Osteocyte (in vitro differentiated cells): Measurements from ENCODE around the gene G3BP2. TPM values are rescaled to one million over a fixed set of nuclear protein-coding genes. Genes with fewer than 3 reads are reported as not detected.
"Not testable (repeated sequence)": the region's sequence is repeated elsewhere in the genome, so short reads cannot be mapped to it uniquely, and the experiment has no call there.

Experiments used
- DNase-seq: peaks from one replicate; pipeline ENCODE4 v3.0.0; 2021; ENCODE audit warnings: mixed read lengths; ENCODE audit not compliant: unreplicated experiment; ENCODE audit errors: extremely low spot score
- H3K27ac Mint-ChIP-seq: one replicate; pipeline ENCODE4 v1.8.0; 2021; ENCODE audit warnings: mild to moderate bottlenecking, mixed read lengths; ENCODE audit not compliant: unreplicated experiment
- H3K27me3 Mint-ChIP-seq: one replicate; pipeline ENCODE4 v1.8.0; 2021; ENCODE audit warnings: mixed read lengths; ENCODE audit not compliant: unreplicated experiment
- H3K36me3 Mint-ChIP-seq: one replicate; pipeline ENCODE4 v1.8.0; 2021; ENCODE audit warnings: mixed read lengths; ENCODE audit not compliant: unreplicated experiment
- H3K4me1 Mint-ChIP-seq: one replicate; pipeline ENCODE4 v1.8.0; 2021; ENCODE audit warnings: mixed read lengths; ENCODE audit not compliant: unreplicated experiment
- H3K4me3 Mint-ChIP-seq: one replicate; pipeline ENCODE4 v1.8.0; 2021; ENCODE audit warnings: mild to moderate bottlenecking, moderate library complexity, mixed read lengths; ENCODE audit not compliant: unreplicated experiment
- H3K9me3 Mint-ChIP-seq: one replicate; pipeline ENCODE4 v1.8.0; 2021; ENCODE audit warnings: mixed read lengths; ENCODE audit not compliant: unreplicated experiment
- total RNA-seq: library from RNA; stranded (reverse); gene quantifications from 2 replicates; pipeline ENCODE4 v1.2.1, GENCODE V29; 2021
- TF ChIP-seq, protein P1 (sequence below): fragments of 200-600 bp; sonication (generic); IDR thresholded peaks from 2 replicates; pipeline ENCODE4 v1.5.0; 2021; ENCODE audit warnings: antibody characterized with exemption, mild to moderate bottlenecking, moderate library complexity

Gene G3BP2
- total RNA-seq, 1 donor from 2014 or later = 141 TPM

DNA sequence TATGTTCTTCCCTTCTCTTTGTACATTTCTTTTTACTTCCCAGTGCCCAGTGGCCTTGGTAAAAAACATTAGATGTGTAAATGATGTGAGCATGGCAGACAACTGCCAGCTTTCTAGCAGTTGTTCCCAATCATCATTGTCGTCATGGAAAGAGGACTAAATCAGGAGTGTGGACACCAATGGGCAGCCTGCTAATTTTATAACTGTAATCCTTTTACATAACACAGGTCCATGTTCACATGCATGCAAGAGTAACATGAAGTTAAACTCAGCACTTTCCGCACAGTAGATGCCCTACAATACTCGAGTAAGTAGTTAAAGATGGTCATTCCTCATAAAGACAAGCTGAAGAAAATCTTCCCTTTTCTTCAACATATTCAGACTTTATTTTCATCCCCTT lies 23.4 kb upstream of the G3BP2 start:
- DNase-seq = no peak
- H3K27me3 Mint-ChIP-seq = no peaks in the 10 kb centered on the region
- no peak overlapping the region for H3K27ac Mint-ChIP-seq
- H3K4me3 Mint-ChIP-seq = no peak overlapping the region
- no peaks in the 10 kb centered on the region for H3K4me1 Mint-ChIP-seq
- TF ChIP-seq, protein P1, sequence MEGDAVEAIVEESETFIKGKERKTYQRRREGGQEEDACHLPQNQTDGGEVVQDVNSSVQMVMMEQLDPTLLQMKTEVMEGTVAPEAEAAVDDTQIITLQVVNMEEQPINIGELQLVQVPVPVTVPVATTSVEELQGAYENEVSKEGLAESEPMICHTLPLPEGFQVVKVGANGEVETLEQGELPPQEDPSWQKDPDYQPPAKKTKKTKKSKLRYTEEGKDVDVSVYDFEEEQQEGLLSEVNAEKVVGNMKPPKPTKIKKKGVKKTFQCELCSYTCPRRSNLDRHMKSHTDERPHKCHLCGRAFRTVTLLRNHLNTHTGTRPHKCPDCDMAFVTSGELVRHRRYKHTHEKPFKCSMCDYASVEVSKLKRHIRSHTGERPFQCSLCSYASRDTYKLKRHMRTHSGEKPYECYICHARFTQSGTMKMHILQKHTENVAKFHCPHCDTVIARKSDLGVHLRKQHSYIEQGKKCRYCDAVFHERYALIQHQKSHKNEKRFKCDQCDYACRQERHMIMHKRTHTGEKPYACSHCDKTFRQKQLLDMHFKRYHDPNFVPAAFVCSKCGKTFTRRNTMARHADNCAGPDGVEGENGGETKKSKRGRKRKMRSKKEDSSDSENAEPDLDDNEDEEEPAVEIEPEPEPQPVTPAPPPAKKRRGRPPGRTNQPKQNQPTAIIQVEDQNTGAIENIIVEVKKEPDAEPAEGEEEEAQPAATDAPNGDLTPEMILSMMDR = no peak
- no peaks in the 10 kb centered on the region for H3K9me3 Mint-ChIP-seq
- H3K36me3 Mint-ChIP-seq = peaks cover 1% of the 10 kb centered on the region

DNA sequence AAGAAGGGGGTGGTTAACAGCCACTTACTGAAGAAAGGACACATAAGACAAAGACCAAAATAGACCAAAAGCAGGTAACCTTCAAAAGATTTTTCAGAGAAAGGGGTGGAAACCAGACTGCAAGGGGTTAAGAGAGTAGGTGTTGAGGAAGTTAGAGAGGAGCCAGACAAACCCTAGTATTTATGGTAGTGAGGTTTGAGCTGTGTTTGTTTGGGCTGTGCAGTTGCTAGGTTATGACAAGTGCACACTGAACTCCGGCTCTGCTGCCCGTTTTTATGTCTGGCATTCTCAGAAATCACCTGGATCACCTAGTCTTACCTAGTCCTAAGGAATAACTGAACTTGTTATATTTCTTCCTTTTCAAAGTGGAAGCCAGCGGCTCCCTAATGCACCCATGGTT lies 22.9 kb upstream of the G3BP2 start:
- H3K36me3 Mint-ChIP-seq = peaks cover 2% of the 10 kb centered on the region
- H3K4me1 Mint-ChIP-seq = no peaks in the 10 kb centered on the region
- TF ChIP-seq, protein P1 = no peak
- no peak for DNase-seq
- no peak overlapping the region for H3K4me3 Mint-ChIP-seq
- H3K27ac Mint-ChIP-seq = no peak overlapping the region
- H3K27me3 Mint-ChIP-seq = no peaks in the 10 kb centered on the region
- H3K9me3 Mint-ChIP-seq = no peaks in the 10 kb centered on the region

DNA sequence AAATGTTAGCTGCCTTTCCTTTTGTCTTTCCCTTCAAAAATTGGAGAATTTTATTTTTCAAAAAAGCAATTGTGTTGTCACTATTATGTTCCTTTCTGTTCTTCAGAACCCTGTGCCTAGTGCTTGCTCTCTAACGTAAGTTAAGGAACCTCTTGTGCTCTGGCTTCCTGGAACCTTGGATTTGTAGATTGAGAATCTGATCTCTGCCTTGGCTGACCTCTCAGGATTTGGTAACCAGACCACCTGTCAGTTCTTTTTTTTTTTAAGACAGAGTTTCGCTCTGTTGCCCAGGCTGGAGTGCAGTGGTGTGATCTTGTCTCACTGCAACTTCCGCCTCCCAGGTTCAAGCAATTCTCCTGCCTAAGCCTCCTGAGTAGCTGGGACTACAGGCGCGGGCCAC lies 18.9 kb upstream of the G3BP2 start:
- not testable (repeated sequence) for H3K9me3 Mint-ChIP-seq, H3K4me1 Mint-ChIP-seq, H3K27me3 Mint-ChIP-seq, H3K36me3 Mint-ChIP-seq, H3K4me3 Mint-ChIP-seq, DNase-seq, H3K27ac Mint-ChIP-seq

DNA sequence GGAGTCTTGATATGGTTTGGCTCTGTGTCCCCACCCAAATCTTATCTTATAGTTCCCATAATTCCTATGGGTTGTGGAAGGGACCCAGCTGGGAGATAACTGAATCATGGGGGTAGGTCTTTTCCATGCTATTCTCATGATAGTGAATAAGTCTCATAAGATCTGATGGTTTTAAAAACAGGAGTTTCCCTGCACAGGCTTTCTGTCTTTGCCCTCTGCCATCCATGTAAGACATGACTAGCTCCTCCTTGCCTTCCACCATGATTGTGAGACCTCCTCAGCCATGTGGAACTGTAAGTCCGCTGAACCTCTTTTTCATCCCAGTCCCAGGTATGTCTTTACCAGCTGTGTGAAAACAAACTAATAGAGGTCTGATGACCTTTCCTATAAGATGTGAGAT lies 13.9 kb upstream of the G3BP2 start:
- not testable (repeated sequence) for H3K4me1 Mint-ChIP-seq, H3K27me3 Mint-ChIP-seq, H3K9me3 Mint-ChIP-seq, H3K4me3 Mint-ChIP-seq, H3K27ac Mint-ChIP-seq, H3K36me3 Mint-ChIP-seq, DNase-seq

DNA sequence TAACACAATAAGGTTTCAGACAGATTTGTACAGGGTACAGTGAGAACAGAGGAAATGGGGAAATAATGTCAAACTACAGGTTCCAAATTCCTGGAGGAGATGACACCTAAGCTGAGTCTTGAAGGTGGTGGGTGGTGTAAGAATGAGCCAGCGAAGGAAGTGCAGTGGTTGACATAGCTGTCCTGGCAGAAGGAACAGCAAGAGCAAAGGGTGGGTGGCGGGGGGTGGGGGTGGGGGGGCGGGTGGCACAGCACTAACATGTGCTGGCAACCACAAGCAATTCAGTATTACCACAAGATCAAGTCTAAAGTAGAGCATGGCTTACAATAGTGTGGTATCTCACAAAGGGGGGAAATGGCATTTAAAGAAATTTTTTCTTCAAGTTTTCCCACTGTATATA lies 13.1 kb upstream of the G3BP2 start:
- H3K4me1 Mint-ChIP-seq = no peaks in the 10 kb centered on the region
- no peak overlapping the region for H3K4me3 Mint-ChIP-seq
- no peak for DNase-seq

DNA sequence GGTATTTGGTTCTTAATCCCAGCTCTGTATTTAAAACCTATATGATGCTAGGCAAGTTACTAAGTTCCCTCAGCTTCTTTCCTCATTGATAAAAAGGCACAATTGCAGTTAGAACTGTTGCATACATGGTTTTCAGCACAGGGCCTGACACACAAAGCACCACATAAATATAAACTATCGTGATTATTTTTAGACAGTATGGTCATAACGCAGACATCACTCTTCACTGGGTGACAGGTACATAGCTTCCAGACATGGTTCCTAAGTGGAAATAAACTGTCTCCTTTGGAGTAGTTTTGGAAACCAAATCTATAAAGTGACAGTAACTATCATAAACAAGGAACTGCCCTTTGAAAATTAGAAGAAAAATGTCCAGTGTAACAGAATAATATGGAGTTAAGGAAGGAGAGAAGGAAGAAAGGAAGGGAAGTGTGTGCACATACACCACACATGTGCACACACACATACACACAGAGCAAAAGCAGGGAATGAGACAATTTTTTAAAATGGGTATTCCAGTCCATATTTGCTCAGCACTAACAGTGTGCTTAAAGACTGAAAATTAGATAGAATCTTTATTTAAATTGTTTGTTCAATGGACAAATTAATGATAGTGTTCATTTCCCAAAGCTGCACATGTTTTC lies 12.5 kb upstream of the G3BP2 start:
- H3K36me3 Mint-ChIP-seq = no peaks in the 10 kb centered on the region
- no peak for DNase-seq
- H3K4me1 Mint-ChIP-seq = no peaks in the 10 kb centered on the region
- no peak overlapping the region for H3K4me3 Mint-ChIP-seq
- H3K9me3 Mint-ChIP-seq = peaks cover 4% of the 10 kb centered on the region
- TF ChIP-seq, protein P1 = no peak
- no peak overlapping the region for H3K27ac Mint-ChIP-seq
- H3K27me3 Mint-ChIP-seq = no peaks in the 10 kb centered on the region

More for the DNA sequence above, 13.1 kb upstream of the G3BP2 start:
- Mint-ChIP-seq H3K9me3 (peaks cover 4% of the 10 kb centered on the region), H3K27ac (no peak overlapping the region), H3K36me3 (no peaks in the 10 kb centered on the region), H3K27me3 (no peaks in the 10 kb centered on the region)
- TF ChIP-seq, protein P1 = no peak
